HepG2 (cell line): Measurements from ENCODE around the gene TMEM107. TPM values are rescaled to one million over a fixed set of nuclear protein-coding genes. Genes with fewer than 3 reads are reported as not detected.

ENCODE experiments used
- CENPT ChIP-seq: sonication (generic); formaldehyde crosslinking; IDR thresholded peaks from 2 replicates; pipeline ENCODE4 v1.8.0; 2022; ENCODE audit warnings: low read depth, mild to moderate bottlenecking, moderate library complexity, missing genetic modification reagents
- CSRNP1 ChIP-seq: sonication (generic); formaldehyde crosslinking; IDR thresholded peaks from 2 replicates; pipeline ENCODE4 v1.8.1; 2023; ENCODE audit warnings: mild to moderate bottlenecking, missing genetic modification reagents
- HNRNPUL1 ChIP-seq: fragments of 200-400 bp; formaldehyde crosslinking; IDR thresholded peaks from 2 replicates; pipeline ENCODE4 v1.6.1; 2017; ENCODE audit warnings: low read depth, mild to moderate bottlenecking, low read length, moderate library complexity
- JARID2 ChIP-seq: sonication (generic); formaldehyde crosslinking; IDR thresholded peaks from 2 replicates; pipeline ENCODE4 v1.8.1; 2023; ENCODE audit warnings: missing genetic modification reagents, inconsistent platforms; ENCODE audit not compliant: insufficient replicate concordance
- MED1 ChIP-seq: sonication (generic); formaldehyde crosslinking; IDR thresholded peaks from 2 replicates; pipeline ENCODE4 v1.4.0; 2020; ENCODE audit warnings: missing genetic modification reagents
- MTF2 ChIP-seq: sonication (generic); formaldehyde crosslinking; IDR thresholded peaks from 2 replicates; pipeline ENCODE4 v1.5.0; 2020; ENCODE audit warnings: missing genetic modification reagents, borderline replicate concordance
- MXI1 ChIP-seq: IDR thresholded peaks from 3 replicates; pipeline ENCODE4 v1.6.1; 2012; ENCODE audit warnings: low read depth, low read length, inconsistent platforms, borderline replicate concordance
- MYC ChIP-seq: sonication (generic); formaldehyde crosslinking; IDR thresholded peaks from 2 replicates; pipeline ENCODE4 v1.9.0; 2021; ENCODE audit warnings: missing genetic modification reagents, borderline replicate concordance
- NFIC ChIP-seq: IDR thresholded peaks from 2 replicates; pipeline ENCODE4 v1.6.1; 2012; ENCODE audit warnings: mild to moderate bottlenecking, low read length, inconsistent platforms
- TBX3 ChIP-seq: fragments of 450-650 bp; IDR thresholded peaks from 2 replicates; pipeline ENCODE4 v1.6.1; 2017; ENCODE audit warnings: antibody characterized with exemption, mild to moderate bottlenecking, inconsistent platforms, borderline replicate concordance
- WIZ ChIP-seq: sonication (generic); formaldehyde crosslinking; IDR thresholded peaks from 2 replicates; pipeline ENCODE4 v1.5.1; 2020; ENCODE audit warnings: mild to moderate bottlenecking, missing genetic modification reagents
- ZC3H13 ChIP-seq: sonication (generic); formaldehyde crosslinking; IDR thresholded peaks from 2 replicates; pipeline ENCODE4 v1.8.1; 2023; ENCODE audit warnings: mild to moderate bottlenecking, missing genetic modification reagents, moderate library complexity
- ZMYM3 ChIP-seq: sonication (generic); formaldehyde crosslinking; IDR thresholded peaks from 2 replicates; pipeline ENCODE4 v1.5.1; 2020; ENCODE audit warnings: mild to moderate bottlenecking, missing genetic modification reagents
- ZNF274 ChIP-seq: sonication (generic); formaldehyde crosslinking; IDR thresholded peaks from 2 replicates; pipeline ENCODE4 v1.5.1; 2020; ENCODE audit warnings: mild to moderate bottlenecking, missing genetic modification reagents
- ZNF34 ChIP-seq: sonication (generic); formaldehyde crosslinking; IDR thresholded peaks from 2 replicates; pipeline ENCODE4 v1.4.0; 2020; ENCODE audit warnings: mild to moderate bottlenecking, missing genetic modification reagents, borderline replicate concordance
- ZNF383 ChIP-seq: sonication (generic); formaldehyde crosslinking; IDR thresholded peaks from 2 replicates; pipeline ENCODE4 v1.4.0; 2020; ENCODE audit warnings: missing genetic modification reagents, mild to moderate bottlenecking, borderline replicate concordance
- ZNF558 ChIP-seq: sonication (generic); formaldehyde crosslinking; IDR thresholded peaks from 2 replicates; pipeline ENCODE4 v1.9.0; 2022; ENCODE audit warnings: mild to moderate bottlenecking, missing genetic modification reagents, borderline replicate concordance
- ZNF660 ChIP-seq: sonication (generic); formaldehyde crosslinking; IDR thresholded peaks from 2 replicates; pipeline ENCODE4 v1.5.1; 2020; ENCODE audit warnings: mild to moderate bottlenecking, low read depth, missing genetic modification reagents, borderline replicate concordance
- ZSCAN31 ChIP-seq: sonication (generic); formaldehyde crosslinking; IDR thresholded peaks from 2 replicates; pipeline ENCODE4 v1.5.0; 2020; ENCODE audit warnings: low read depth, mild to moderate bottlenecking, missing genetic modification reagents
- polyA plus RNA-seq, 8 experiments: library from polyadenylated mRNA; depleted of rRNA in 3 of 8; stranded (reverse) in 7 of 8; unstranded in 1 of 8; fragments of >200 nt; fragmentation: Illumina TruSeq in 4 of 8; extraction: Trizol in 4 of 8; gene quantifications; 2 replicates each; pipeline versions ENCODE4 v1.2.1 to v1.2.3, GENCODE V29; 2011 to 2016; ENCODE audit warnings: low read depth in 4 of 8, missing spikeins in 1 of 8, mixed read lengths in 1 of 8; ENCODE audit not compliant: insufficient read depth in 1 of 8
- total RNA-seq, 5 experiments: library from RNA; depleted of rRNA; stranded (reverse); fragments of >200 nt; fragmentation: Illumina TruSeq; extraction: Trizol; gene quantifications; 2 replicates each; pipeline ENCODE4 v1.2.3, GENCODE V29; 2016; ENCODE audit warnings: low read depth in 1 of 5
- TF ChIP-seq, protein P1 (sequence below): IDR thresholded peaks from 2 replicates; pipeline ENCODE4 v1.6.1; 2018; ENCODE audit warnings: missing genetic modification reagents
- TF ChIP-seq, protein P2 (sequence below): sonication (generic); formaldehyde crosslinking; IDR thresholded peaks from 2 replicates; pipeline ENCODE4 v1.4.0; 2020; ENCODE audit warnings: missing genetic modification reagents, mild to moderate bottlenecking, borderline replicate concordance
- TF ChIP-seq, protein P3 (sequence below): sonication (generic); formaldehyde crosslinking; IDR thresholded peaks from 2 replicates; pipeline ENCODE4 v1.4.0; 2020; ENCODE audit warnings: mild to moderate bottlenecking, missing genetic modification reagents
- TF ChIP-seq, protein P4 (sequence below): sonication (generic); formaldehyde crosslinking; IDR thresholded peaks from 2 replicates; pipeline ENCODE4 v1.4.0; 2020; ENCODE audit warnings: missing genetic modification reagents, borderline replicate concordance

TMEM107 gene
- total and polyA plus RNA-seq, 2 of the 13 experiments (the other 11 are each of a cell fraction or from before 2014, with no cell fraction given) = 7.2 to 15.3 TPM

DNA sequence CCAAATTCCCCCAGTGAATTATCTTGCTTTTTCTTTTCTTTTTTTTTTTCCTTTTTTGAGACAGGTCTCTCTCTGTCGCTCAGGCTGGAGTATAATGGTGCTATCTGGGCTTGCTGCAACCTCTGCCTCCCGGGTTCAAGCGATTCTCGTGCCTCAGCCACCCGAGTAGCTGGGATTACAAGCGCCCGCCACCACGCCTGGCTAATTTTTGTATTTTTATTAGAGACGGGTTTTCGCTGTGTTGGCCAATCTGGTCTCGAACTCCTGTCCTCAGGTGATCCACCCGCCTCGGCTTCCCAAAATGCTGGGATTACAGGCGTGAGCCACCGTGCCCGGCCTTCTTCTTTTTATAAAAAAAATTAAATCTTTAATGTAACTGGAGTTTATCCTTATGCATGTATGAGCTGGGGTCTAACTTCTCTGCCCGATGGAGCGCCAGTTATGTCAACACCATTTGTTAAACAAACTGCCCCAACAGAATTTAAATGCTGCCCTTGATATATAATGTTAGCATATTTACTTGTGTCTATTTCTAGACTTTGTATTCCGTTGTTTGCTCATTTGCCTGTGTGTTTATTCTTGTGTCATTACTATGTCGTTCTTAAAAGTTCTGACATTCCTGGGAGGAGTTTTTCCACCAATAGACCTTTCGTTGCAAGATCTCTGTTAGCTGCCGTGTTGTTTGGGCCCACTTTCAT is 34.7 kb upstream of the TMEM107 start (continued):
- TF ChIP-seq CSRNP1 (CRISPR knock-in tag) (no peak), MYC (CRISPR knock-in tag) (no peak), TBX3 (peak; percentile 82; the same call in 1 of the 2 replicates), ZNF383 (CRISPR knock-in tag) (no peak), MTF2 (CRISPR knock-in tag) (no peak), ZSCAN31 (CRISPR knock-in tag) (no peak), WIZ (no peak), CENPT (CRISPR knock-in tag) (no peak), ZNF558 (CRISPR knock-in tag) (no peak), MXI1 (no peak), ZNF34 (CRISPR knock-in tag) (no peak), ZNF274 (no peak), NFIC (0 out of 2 replicates have a peak, but pooled peaks have one; percentile 42), ZC3H13 (CRISPR knock-in tag) (no peak), ZMYM3 (CRISPR knock-in tag) (no peak), ZNF660 (CRISPR knock-in tag) (no peak), HNRNPUL1 (no peak), MED1 (CRISPR knock-in tag) (no peak), JARID2 (CRISPR knock-in tag) (no peak)
- TF ChIP-seq, protein P1, sequence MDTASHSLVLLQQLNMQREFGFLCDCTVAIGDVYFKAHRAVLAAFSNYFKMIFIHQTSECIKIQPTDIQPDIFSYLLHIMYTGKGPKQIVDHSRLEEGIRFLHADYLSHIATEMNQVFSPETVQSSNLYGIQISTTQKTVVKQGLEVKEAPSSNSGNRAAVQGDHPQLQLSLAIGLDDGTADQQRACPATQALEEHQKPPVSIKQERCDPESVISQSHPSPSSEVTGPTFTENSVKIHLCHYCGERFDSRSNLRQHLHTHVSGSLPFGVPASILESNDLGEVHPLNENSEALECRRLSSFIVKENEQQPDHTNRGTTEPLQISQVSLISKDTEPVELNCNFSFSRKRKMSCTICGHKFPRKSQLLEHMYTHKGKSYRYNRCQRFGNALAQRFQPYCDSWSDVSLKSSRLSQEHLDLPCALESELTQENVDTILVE (CRISPR knock-in tag) = no peak
- TF ChIP-seq, protein P2, sequence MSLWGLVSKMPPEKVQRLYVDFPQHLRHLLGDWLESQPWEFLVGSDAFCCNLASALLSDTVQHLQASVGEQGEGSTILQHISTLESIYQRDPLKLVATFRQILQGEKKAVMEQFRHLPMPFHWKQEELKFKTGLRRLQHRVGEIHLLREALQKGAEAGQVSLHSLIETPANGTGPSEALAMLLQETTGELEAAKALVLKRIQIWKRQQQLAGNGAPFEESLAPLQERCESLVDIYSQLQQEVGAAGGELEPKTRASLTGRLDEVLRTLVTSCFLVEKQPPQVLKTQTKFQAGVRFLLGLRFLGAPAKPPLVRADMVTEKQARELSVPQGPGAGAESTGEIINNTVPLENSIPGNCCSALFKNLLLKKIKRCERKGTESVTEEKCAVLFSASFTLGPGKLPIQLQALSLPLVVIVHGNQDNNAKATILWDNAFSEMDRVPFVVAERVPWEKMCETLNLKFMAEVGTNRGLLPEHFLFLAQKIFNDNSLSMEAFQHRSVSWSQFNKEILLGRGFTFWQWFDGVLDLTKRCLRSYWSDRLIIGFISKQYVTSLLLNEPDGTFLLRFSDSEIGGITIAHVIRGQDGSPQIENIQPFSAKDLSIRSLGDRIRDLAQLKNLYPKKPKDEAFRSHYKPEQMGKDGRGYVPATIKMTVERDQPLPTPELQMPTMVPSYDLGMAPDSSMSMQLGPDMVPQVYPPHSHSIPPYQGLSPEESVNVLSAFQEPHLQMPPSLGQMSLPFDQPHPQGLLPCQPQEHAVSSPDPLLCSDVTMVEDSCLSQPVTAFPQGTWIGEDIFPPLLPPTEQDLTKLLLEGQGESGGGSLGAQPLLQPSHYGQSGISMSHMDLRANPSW (CRISPR knock-in tag) = no peak
- TF ChIP-seq, protein P3, sequence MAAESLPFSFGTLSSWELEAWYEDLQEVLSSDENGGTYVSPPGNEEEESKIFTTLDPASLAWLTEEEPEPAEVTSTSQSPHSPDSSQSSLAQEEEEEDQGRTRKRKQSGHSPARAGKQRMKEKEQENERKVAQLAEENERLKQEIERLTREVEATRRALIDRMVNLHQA (CRISPR knock-in tag) = no peak
- TF ChIP-seq, protein P4, sequence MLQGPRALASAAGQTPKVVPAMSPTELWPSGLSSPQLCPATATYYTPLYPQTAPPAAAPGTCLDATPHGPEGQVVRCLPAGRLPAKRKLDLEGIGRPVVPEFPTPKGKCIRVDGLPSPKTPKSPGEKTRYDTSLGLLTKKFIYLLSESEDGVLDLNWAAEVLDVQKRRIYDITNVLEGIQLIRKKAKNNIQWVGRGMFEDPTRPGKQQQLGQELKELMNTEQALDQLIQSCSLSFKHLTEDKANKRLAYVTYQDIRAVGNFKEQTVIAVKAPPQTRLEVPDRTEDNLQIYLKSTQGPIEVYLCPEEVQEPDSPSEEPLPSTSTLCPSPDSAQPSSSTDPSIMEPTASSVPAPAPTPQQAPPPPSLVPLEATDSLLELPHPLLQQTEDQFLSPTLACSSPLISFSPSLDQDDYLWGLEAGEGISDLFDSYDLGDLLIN = no peak
